DND-41 (cell line): ENCODE measurements around the gene TOP3B.

Experiments used
- ATAC-seq: fragments of 200-7000 bp; cut with Tn5 transposase; 3 replicates; pipeline ENCODE4 v1.9.1; 2021; ENCODE audit warnings: low read depth; ENCODE audit not compliant: insufficient read depth
- DNase-seq: peaks from one replicate; pipeline ENCODE4 v3.0.0-alpha.2; 2020
- H2AFZ ChIP-seq: 2 replicates; pipeline ENCODE4 v1.6.0; 2012; ENCODE audit warnings: low read depth, low read length
- H3K27ac ChIP-seq: 2 replicates; pipeline ENCODE4 v1.5.1; 2012; ENCODE audit warnings: low read length, inconsistent platforms
- H3K27me3 ChIP-seq: fragments of 200-600 bp; sonication (generic); 2 replicates; pipeline ENCODE4 v1.6.0; 2012; ENCODE audit warnings: low read length, mild to moderate bottlenecking, inconsistent platforms; ENCODE audit not compliant: insufficient read depth, poor library complexity
- H3K36me3 ChIP-seq: 2 replicates; pipeline ENCODE4 v1.5.1; 2012; ENCODE audit warnings: low read length, inconsistent platforms; ENCODE audit not compliant: insufficient read depth
- H3K4me1 ChIP-seq: 2 replicates; pipeline ENCODE4 v1.5.1; 2012; ENCODE audit warnings: mild to moderate bottlenecking, low read length; ENCODE audit not compliant: insufficient read depth
- H3K4me2 ChIP-seq: 2 replicates; pipeline ENCODE4 v1.6.0; 2012; ENCODE audit warnings: mild to moderate bottlenecking, moderate library complexity, low read length, inconsistent platforms; ENCODE audit not compliant: insufficient read depth
- H3K4me3 ChIP-seq, 2 experiments: fragments of 200-600 bp in 1 of 2; shearing (Covaris generic) in 1 of 2; 2 replicates each; pipeline ENCODE4 v1.5.1; 2012 to 2016; ENCODE audit warnings: inconsistent platforms in 2 of 2, low read length in 2 of 2, mild to moderate bottlenecking in 2 of 2, low read depth in 1 of 2, moderate library complexity in 1 of 2
- H3K79me2 ChIP-seq: 2 replicates; pipeline ENCODE4 v1.6.0; 2012; ENCODE audit warnings: low read length, inconsistent platforms; ENCODE audit not compliant: insufficient read depth
- H3K9ac ChIP-seq: 2 replicates; pipeline ENCODE4 v1.6.0; 2012; ENCODE audit warnings: low read depth, mild to moderate bottlenecking, inconsistent platforms, low read length, moderate library complexity
- H3K9me3 ChIP-seq: 2 replicates; pipeline ENCODE4 v1.5.1; 2012; ENCODE audit warnings: low read length, moderate library complexity, mild to moderate bottlenecking, inconsistent platforms; ENCODE audit not compliant: insufficient read depth, severe bottlenecking
- H4K20me1 ChIP-seq: 2 replicates; pipeline ENCODE4 v1.6.0; 2012; ENCODE audit warnings: low read length; ENCODE audit not compliant: insufficient read depth
- CTCF ChIP-seq: IDR thresholded peaks from 2 replicates; pipeline ENCODE4 v1.5.1; 2012; ENCODE audit warnings: borderline replicate concordance, low read length, moderate library complexity, mild to moderate bottlenecking; ENCODE audit not compliant: poor library complexity, severe bottlenecking; ENCODE audit errors: extremely low read depth
- EZH2 ChIP-seq: IDR thresholded peaks from 3 replicates; pipeline ENCODE4 v1.6.1; 2012; ENCODE audit warnings: borderline replicate concordance, low read depth, mild to moderate bottlenecking, moderate library complexity, low read length, inconsistent platforms; ENCODE audit not compliant: severe bottlenecking

TOP3B gene

DNA sequence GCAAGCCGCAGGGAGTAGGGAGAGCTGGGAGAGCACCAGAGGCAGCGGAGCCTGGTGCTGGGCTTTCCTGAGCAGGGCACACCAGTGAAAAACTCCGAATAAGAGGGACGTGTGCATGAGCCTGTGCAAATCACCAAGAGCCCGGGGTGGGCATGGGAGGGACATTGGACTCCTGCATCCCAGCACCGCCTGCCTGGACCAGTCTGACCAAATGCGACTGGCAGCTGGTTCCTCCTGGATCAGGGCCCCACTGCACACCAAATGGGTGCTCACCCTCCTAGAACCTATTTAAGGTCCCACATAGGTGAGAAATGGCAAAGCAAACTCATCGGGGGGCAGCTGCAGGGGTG lies 33.0 kb downstream of the TOP3B start:
- Histone ChIP-seq H3K4me2 (no peak overlapping the region), H3K9ac (no peak overlapping the region)

GRCh38 chr22:21948824-21949568 lies 33.6 kb downstream of the TOP3B start:
- Histone ChIP-seq H3K79me2 (peaks cover 8% of the 10 kb centered on the region), H3K9me3 (no peaks in the 10 kb centered on the region), H3K9ac (no peak overlapping the region), H2AFZ (no peak overlapping the region), H3K27ac (no peak overlapping the region), H3K4me1 (peaks cover 13% of the 10 kb centered on the region), H3K36me3 (peaks cover 24% of the 10 kb centered on the region), H4K20me1 (peaks cover 14% of the 10 kb centered on the region), H3K27me3 (no peaks in the 10 kb centered on the region), H3K4me3 (no peak overlapping the region), H3K4me2 (no peak overlapping the region)
- DNase-seq, result no peak
- ATAC-seq, result no peak
- TF ChIP-seq CTCF, result no peak

More for the DNA sequence above, 33.0 kb downstream of the TOP3B start:
- Histone ChIP-seq H3K36me3 (peaks cover 18% of the 10 kb centered on the region), H4K20me1 (peaks cover 14% of the 10 kb centered on the region), H3K9me3 (no peaks in the 10 kb centered on the region), H3K4me3 (no peak overlapping the region), H3K4me1 (peaks cover 13% of the 10 kb centered on the region), H3K79me2 (peaks cover 8% of the 10 kb centered on the region), H2AFZ (no peak overlapping the region), H3K27me3 (no peaks in the 10 kb centered on the region), H3K27ac (no peak overlapping the region)
- ATAC-seq (no peak), DNase-seq (no peak)
- TF ChIP-seq EZH2 (no peak), CTCF (no peak)

- H3K36me3 ChIP-seq, result peaks cover 24% of the 10 kb centered on the region
- no peak overlapping the region for H3K4me2 ChIP-seq
- ATAC-seq, result no peak
- no peak for DNase-seq
- H4K20me1 ChIP-seq, result peaks cover 14% of the 10 kb centered on the region
- peaks cover 8% of the 10 kb centered on the region for H3K79me2 ChIP-seq
- H3K9ac ChIP-seq, result no peak overlapping the region
- H3K4me1 ChIP-seq, result peaks cover 13% of the 10 kb centered on the region
- no peak overlapping the region for H2AFZ ChIP-seq
- no peaks in the 10 kb centered on the region for H3K27me3 ChIP-seq
- H3K27ac ChIP-seq, result no peak overlapping the region
- TF ChIP-seq CTCF (no peak), EZH2 (no peak)
- no peak overlapping the region for H3K4me3 ChIP-seq
- no peaks in the 10 kb centered on the region for H3K9me3 ChIP-seq
Observed at GRCh38 chr22:21948390-21948789, 34.2 kb downstream of the TOP3B start.
